Vagina (tissue), 2 donors: Measurements from ENCODE around the gene ALG1.

Experiments
- POLR2A ChIP-seq, 2 donors: fragments of 450-650 bp; IDR thresholded peaks; one replicate each; pipeline ENCODE4 v1.6.1; 2017; ENCODE audit warnings: antibody characterized with exemption in 2 of 2, mild to moderate bottlenecking in 2 of 2, moderate library complexity in 2 of 2
- POLR2AphosphoS5 ChIP-seq, 2 donors: sonication (generic); formaldehyde crosslinking; IDR thresholded peaks; one replicate each; pipeline ENCODE4 v1.9.0; 2017; ENCODE audit warnings: antibody characterized with exemption in 2 of 2, mild to moderate bottlenecking in 2 of 2, low read depth in 1 of 2; ENCODE audit not compliant: insufficient read depth in 1 of 2
- TF ChIP-seq, protein P1 (sequence below), 3 experiments: fragments of 450-650 bp in 2 of 3; fragments of 200-600 bp in 1 of 3; sonication (generic) in 1 of 3; IDR thresholded peaks; one replicate each; pipeline ENCODE4 v1.5.1; 2017 to 2019; ENCODE audit warnings: antibody characterized with exemption in 3 of 3, mild to moderate bottlenecking in 2 of 3, moderate library complexity in 2 of 3

- TF ChIP-seq POLR2A (IDR thresholded peaks at IDR 0.05) = no peak
- TF ChIP-seq, protein P1, sequence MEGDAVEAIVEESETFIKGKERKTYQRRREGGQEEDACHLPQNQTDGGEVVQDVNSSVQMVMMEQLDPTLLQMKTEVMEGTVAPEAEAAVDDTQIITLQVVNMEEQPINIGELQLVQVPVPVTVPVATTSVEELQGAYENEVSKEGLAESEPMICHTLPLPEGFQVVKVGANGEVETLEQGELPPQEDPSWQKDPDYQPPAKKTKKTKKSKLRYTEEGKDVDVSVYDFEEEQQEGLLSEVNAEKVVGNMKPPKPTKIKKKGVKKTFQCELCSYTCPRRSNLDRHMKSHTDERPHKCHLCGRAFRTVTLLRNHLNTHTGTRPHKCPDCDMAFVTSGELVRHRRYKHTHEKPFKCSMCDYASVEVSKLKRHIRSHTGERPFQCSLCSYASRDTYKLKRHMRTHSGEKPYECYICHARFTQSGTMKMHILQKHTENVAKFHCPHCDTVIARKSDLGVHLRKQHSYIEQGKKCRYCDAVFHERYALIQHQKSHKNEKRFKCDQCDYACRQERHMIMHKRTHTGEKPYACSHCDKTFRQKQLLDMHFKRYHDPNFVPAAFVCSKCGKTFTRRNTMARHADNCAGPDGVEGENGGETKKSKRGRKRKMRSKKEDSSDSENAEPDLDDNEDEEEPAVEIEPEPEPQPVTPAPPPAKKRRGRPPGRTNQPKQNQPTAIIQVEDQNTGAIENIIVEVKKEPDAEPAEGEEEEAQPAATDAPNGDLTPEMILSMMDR (IDR thresholded peaks at IDR 0.05) = no peak
- TF ChIP-seq POLR2AphosphoS5 (IDR thresholded peaks at IDR 0.05; ENCODE audit: insufficient read depth in 1 of 2, low read depth in 1 of 2) = no peak
These were observed 45.0 kb upstream of the ALG1 start for GRCh38 chr16:5026664-5027063.
